ENCODE measurements around the gene INF2.
"Not testable (repeated sequence)": the region's sequence is repeated elsewhere in the genome, so short reads cannot be mapped to it uniquely, and the experiment has no call there.

Gene INF2

GRCh38 chr14:104689109-104689880 is at the start of gene INF2:
TSS of gene INF2 (plus strand) at chr14:104689618. CDS start at chr14:104701366, 11,748 bp downstream.
- peak; percentile 63 to 90 (median 80) for DNase-seq

GRCh38 chr14:104639885-104640548 is 49.4 kb upstream of the INF2 start:
- peak; percentile 64 to 86 (median 74) for DNase-seq

- no peak for DNase-seq
Measured at GRCh38 chr14:104640681-104641080, 48.7 kb upstream of the INF2 start.

DNA sequence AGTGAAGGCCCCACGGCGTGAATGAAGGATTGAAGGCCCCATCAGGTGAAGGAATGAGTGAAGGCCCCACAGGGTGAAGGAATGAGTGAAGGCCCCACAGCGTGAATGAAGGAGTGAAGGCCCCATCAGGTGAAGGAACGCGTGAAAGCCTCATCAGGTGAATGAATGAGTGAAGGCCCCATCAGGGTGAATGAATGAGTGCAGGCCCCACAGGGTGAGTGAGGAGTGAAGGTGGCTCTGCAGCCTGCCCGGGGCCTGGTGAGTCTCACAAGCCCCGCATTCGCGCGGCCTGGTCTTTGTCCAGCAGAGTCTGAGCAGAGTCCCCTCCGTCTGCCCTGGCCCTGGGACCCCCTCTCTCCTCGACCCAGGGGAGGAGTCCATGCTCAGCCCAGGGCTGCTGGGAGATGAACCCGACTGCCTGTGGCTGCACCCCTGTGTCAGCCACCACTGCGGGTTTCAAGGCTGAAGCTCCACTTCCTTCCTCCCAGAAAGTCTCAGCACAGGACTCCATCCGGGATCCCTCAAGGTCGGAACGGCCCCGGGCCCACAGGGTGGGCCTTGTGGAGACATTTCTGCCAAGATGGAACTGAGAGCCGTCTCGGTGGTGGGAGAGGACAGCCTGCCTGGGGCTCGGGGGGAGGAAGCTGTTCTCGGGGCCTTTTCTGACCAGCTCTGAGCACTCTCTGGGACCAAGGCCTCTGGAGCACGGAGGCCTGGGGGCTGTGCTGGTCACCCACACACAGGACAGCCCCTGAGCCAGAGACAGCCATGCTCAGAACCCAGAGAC is 47.5 kb upstream of the INF2 start:
- DNase-seq = peak in 1 of 3 donors; percentile 24

GRCh38 chr14:104642540-104642868 is 46.9 kb upstream of the INF2 start:
- no peak for DNase-seq

- DNase-seq = no peak
Measured at GRCh38 chr14:104643306-104643705, 46.1 kb upstream of the INF2 start.

GRCh38 chr14:104644091-104644635 is 45.3 kb upstream of the INF2 start:
- DNase-seq = no peak

DNA sequence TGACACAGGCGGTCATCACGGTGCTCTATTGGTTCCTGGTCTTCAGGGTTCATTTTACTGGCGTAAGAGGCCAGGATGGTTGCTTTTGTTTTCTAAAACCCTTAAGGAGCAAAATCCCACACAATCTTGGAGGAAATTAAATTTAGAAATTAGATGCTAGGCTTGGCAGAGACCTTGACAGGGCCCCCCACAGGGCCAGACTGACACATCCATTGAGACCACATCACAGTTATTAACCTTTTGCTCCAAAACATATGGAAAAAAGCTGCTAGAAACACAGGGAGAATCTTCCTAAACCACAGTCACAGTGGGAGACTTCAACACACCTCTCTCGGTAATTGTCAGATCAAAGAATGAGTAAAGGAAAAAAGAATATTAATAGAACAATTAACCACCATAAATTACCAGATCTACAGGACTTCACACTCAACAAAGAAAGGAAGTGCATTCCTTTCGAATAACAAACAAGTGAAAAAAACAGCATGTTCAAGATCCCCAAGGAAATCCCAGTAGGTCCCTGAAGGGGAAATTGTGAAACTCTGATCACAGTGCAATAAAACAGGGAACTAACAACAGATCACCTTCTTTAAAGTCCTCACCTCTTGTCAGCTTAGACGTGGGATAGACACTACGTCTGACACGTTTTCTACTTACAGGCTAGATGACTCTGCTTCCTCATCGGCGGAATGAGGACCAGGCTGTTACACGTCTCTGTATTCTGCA is 44.6 kb upstream of the INF2 start:
- peak; percentile 35 to 60 (median 56) for DNase-seq

- peak; percentile 48 to 75 (median 74) for DNase-seq
Measured at GRCh38 chr14:104647467-104648043, 41.9 kb upstream of the INF2 start.

DNA sequence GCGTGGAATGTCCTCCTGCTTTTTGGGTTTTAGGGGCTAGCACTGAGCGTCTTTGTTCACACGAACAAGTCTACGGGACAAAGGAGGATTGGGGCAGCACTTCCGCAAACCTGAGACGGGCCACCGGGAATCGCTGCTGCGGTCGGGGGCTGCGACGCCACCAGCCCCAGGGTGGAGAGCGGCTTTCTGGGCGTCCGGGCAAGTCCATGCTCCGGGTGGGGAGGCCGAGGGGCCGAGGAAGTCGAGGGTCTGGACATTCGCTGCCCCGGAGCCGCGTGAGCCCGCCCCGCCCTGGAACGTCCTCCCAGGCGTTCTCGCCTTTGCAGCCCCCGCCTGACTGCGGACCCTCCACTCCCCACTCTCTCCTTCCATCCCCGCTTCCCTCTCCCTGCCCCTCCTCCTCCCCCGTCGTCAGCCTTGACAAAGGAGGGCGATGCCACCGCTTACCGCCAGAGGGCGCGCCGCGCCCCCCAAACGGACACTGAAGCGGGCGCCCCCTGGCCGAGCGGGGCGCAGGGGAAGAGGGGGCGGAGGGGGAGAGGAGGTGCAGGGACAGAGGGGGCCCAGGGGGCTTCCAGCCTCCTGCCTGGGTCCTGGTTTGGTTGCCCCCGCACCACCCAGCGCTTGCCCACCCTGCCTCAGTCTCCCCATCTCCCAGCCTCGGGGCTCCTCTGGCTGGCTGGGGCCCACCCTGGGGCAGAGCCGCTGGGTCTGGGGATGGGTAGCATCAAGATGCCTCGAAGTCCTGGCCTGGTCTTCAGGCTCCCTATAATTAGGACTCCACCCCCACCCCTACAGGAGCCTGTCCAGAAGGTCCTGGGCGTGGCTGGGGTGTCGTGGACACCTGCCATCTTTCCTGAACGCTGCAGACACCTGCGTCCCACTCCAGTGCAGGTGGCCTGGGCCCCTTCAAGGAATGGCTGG is 39.1 kb upstream of the INF2 start:
- peak; percentile 56 to 71 (median 64) for DNase-seq

GRCh38 chr14:104650981-104651875 is 38.2 kb upstream of the INF2 start:
- no peak for DNase-seq

DNA sequence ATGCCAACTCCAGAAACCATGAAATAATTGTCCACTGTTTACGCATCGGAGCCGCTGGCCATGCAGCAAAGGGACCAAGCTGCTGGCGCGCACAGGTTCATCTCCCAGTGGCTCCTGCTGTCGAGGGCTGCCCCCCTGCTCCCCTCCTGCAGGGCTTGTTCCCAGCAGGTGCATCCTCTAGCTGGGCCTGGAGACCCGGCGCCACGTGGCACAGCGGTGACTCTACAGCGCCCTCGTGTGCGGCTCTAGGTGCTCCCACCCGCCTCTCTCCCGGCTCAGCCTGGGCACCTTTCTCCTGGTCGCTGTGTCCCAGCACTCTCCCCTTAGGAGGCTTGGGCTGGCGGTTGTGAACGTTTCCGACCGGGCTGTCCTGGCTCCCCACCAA is 37.5 kb upstream of the INF2 start:
- no peak for DNase-seq

DNA sequence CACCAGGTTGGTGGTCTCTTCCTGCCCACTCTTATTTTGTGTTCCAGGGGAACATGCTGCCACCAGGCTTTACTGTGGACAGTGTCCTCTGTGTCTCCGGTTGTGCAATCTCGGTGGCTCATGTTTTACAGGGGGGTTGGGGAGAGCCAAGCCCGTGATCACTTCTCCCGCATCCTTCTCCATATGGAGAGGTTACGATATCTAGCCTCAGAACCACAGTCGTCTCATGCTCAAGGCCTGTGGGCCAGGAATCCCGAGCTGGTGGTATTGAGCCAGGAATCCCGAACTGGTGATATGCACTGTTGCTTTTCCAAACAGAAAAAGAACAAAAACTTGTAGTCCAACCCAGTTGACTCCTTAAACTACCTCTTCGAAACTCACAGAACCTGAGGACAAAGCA is 37.0 kb upstream of the INF2 start:
- no peak for DNase-seq

DNA sequence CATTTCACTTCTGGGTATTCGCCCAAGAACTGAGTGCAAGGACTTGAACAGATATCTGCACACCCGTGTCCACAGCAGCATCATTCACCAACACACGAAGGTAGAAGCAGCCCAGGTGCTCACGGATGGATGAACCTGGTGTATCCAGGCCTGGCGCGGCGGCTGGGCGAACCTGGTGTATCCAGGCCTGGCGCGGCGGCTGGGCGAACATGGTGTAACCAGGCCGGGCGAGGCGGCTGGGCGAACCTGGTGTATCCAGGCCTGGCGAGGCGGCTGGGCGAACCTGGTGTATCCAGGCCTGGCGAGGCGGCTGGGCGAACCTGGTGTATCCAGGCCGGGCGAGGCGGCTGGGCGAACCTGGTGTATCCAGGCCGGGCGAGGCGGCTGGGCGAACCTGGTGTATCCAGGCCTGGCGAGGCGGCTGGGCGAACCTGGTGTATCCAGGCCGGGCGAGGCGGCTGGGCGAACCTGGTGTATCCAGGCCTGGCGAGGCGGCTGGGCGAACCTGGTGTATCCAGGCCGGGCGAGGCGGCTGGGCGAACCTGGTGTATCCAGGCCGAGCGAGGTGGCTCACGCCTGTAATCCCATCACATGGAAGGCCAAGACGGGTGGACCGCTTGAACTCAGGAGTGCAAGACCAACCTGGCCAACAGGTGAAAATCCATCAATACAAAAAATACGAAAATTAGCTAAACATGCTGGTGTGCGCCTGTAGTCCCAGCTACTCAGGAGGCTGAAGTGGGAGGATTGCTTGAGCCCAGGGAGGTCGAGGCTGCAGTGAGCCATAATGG is 36.1 kb upstream of the INF2 start:
- not testable (repeated sequence) for DNase-seq

GRCh38 chr14:104654119-104654518 is 35.3 kb upstream of the INF2 start:
- no peak for DNase-seq

- no peak for DNase-seq
Measured at GRCh38 chr14:104655128-104655848, 34.1 kb upstream of the INF2 start.

DNA sequence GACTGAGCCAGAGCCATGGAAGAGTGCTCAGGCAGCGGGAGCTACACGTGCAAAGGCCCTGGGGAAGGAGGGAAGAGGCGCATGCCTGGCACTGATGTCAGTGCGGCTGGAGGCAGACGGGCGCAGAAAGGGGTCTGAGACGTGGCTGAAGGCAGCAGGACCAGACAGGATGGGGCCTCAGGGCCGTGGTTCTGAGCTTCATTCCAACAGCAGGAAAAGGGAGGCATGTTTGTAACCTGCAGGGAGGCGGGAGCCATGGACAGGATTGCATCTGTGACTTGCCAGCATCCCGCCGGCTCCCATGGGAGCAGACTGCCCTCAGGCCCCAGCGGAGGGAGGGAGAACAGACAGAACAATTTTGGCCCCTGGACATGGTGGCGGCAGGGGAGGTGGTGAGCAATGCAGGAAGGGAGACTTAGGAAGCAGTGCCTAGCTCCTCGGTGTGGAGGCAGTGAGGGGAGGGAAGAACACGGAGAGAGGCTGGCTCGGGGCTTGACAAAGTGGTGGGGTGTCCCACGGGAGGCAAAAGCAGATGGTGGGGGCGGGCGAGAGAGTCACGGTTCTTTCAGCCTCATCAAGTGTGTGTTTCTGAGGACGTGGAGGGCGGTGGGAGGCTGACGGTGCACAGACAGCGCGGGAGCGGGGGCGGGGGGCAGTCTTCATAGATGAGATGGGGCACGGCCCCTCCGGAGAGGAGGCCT is 33.3 kb upstream of the INF2 start:
- DNase-seq = no peak

DNA sequence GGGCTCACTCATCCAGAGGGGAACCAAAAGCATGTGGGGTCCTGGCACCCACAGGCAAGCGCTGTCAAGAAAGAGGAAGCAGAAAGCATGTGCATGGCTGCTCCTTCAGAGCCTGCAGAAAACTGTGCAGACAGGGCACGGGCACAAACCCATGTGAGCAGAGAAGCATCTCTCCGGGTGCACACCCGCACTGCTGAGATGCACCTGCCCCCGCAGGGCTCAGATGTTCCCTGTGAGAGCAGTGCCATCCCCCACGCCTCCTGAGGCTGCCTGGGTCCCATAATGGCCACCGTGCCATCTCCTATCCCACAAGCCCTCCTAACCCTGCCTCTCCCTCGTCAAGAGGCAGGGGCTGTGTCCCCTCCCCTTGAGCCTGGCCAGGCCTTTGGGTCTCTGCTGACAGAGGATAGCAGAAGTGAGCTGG is 32.3 kb upstream of the INF2 start:
- peak; percentile 67 to 68 (median 67) for DNase-seq

All from suppressor macrophage treated with lipopolysaccharide for 1 hour (primary cell).